RWPE2 (cell line): ENCODE data around the gene SSX2IP.

Experiments used
- ATAC-seq: fragments of 200-7000 bp; cut with Tn5 transposase; 3 replicates; pipeline ENCODE4 v1.9.1; 2021; ENCODE audit warnings: low read depth
- DNase-seq: peaks from one replicate; pipeline ENCODE4 v3.0.0-alpha.2; 2020; ENCODE audit warnings: low spot score
- H3K27ac ChIP-seq: fragments of 450-650 bp; 2 replicates; pipeline ENCODE4 v1.5.1; 2017; ENCODE audit warnings: mild to moderate bottlenecking; ENCODE audit not compliant: poor library complexity, severe bottlenecking
- H3K27me3 ChIP-seq: fragments of 250-450 bp; sonication (Bioruptor Pico); 2 replicates; pipeline ENCODE4 v1.5.1; 2021; ENCODE audit warnings: mild to moderate bottlenecking, moderate library complexity; ENCODE audit not compliant: insufficient read depth, poor library complexity, severe bottlenecking
- H3K36me3 ChIP-seq: fragments of 250-450 bp; sonication (Bioruptor Pico); 2 replicates; pipeline ENCODE4 v1.5.1; 2020; ENCODE audit warnings: low read depth, mild to moderate bottlenecking, moderate library complexity
- H3K4me1 ChIP-seq: fragments of 250-450 bp; sonication (Bioruptor Pico); 2 replicates; pipeline ENCODE4 v1.5.1; 2021; ENCODE audit warnings: mild to moderate bottlenecking, moderate library complexity; ENCODE audit not compliant: insufficient read depth, poor library complexity, severe bottlenecking
- H3K4me3 ChIP-seq: fragments of 250-450 bp; sonication (Bioruptor Pico); 2 replicates; pipeline ENCODE4 v1.5.1; 2021; ENCODE audit warnings: mild to moderate bottlenecking, moderate library complexity; ENCODE audit not compliant: severe bottlenecking
- H3K9me3 ChIP-seq: fragments of 250-450 bp; sonication (Bioruptor Pico); 2 replicates; pipeline ENCODE4 v1.5.1; 2021; ENCODE audit warnings: mild to moderate bottlenecking, moderate library complexity; ENCODE audit not compliant: severe bottlenecking
- TF ChIP-seq, protein P1 (sequence below): fragments of 450-650 bp; IDR thresholded peaks from one replicate; pipeline ENCODE4 v1.5.1; 2017; ENCODE audit warnings: mild to moderate bottlenecking, moderate library complexity; ENCODE audit not compliant: poor library complexity, severe bottlenecking

The SSX2IP gene

GRCh38 chr1:84682047-84682446, 8.2 kb downstream of the SSX2IP start:
- TF ChIP-seq, protein P1, sequence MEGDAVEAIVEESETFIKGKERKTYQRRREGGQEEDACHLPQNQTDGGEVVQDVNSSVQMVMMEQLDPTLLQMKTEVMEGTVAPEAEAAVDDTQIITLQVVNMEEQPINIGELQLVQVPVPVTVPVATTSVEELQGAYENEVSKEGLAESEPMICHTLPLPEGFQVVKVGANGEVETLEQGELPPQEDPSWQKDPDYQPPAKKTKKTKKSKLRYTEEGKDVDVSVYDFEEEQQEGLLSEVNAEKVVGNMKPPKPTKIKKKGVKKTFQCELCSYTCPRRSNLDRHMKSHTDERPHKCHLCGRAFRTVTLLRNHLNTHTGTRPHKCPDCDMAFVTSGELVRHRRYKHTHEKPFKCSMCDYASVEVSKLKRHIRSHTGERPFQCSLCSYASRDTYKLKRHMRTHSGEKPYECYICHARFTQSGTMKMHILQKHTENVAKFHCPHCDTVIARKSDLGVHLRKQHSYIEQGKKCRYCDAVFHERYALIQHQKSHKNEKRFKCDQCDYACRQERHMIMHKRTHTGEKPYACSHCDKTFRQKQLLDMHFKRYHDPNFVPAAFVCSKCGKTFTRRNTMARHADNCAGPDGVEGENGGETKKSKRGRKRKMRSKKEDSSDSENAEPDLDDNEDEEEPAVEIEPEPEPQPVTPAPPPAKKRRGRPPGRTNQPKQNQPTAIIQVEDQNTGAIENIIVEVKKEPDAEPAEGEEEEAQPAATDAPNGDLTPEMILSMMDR, result no peak
- no peak overlapping the region for H3K4me3 ChIP-seq
- H3K27me3 ChIP-seq, result no peaks in the 10 kb centered on the region
- no peaks in the 10 kb centered on the region for H3K9me3 ChIP-seq
- no peaks in the 10 kb centered on the region for H3K36me3 ChIP-seq
- DNase-seq (no peak), ATAC-seq (no peak)
- H3K4me1 ChIP-seq, result no peaks in the 10 kb centered on the region
- H3K27ac ChIP-seq, result no peak overlapping the region

DNA sequence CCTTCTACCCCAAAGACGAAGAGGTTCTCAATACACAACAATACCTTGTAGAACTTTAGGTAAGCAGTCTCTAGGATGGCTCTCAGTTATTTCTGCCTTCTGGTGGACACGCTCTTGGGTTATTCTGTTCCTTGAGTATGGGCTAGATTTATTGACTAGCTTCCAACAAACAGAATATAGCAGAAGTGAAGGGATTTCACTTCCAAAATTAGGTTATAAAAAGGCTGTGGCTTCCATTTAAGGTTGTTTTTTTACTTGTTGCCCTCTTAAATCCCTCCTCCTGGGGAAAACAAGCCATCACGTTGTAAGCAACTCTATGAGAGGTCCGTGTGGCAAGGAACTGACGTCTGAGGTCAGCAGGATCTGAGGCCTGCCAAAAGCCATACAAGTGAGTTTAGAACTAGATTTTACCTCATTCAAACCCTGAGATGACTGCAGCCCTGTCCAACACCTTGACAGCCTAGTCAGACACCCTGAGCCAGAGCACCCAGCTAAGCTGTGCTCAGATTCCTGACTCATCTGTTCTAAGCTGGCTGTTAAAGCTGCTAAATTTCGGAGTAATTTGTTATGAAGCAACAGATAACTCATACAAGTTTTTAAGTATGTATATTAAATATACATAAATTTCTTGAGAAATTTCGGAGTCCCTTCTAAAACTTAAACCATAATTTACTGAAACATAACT, 12.7 kb downstream of the SSX2IP start:
- no peak overlapping the region for H3K4me3 ChIP-seq
- TF ChIP-seq, protein P1, result no peak
- ATAC-seq, result no peak
- no peaks in the 10 kb centered on the region for H3K36me3 ChIP-seq
- H3K4me1 ChIP-seq, result peaks cover 7% of the 10 kb centered on the region
- H3K9me3 ChIP-seq, result no peaks in the 10 kb centered on the region
- no peak for DNase-seq
- H3K27me3 ChIP-seq, result no peaks in the 10 kb centered on the region
- no peak overlapping the region for H3K27ac ChIP-seq

GRCh38 chr1:84675631-84676030, 14.6 kb downstream of the SSX2IP start:
- H3K36me3 ChIP-seq, result peaks cover 2% of the 10 kb centered on the region; the same call in 1 of the 2 replicates
- ATAC-seq (no peak), DNase-seq (no peak)
- H3K27ac ChIP-seq, result no peak overlapping the region
- peaks cover 7% of the 10 kb centered on the region for H3K4me1 ChIP-seq
- TF ChIP-seq, protein P1, result no peak
- no peaks in the 10 kb centered on the region for H3K27me3 ChIP-seq
- H3K9me3 ChIP-seq, result no peaks in the 10 kb centered on the region
- H3K4me3 ChIP-seq, result no peak overlapping the region

DNA sequence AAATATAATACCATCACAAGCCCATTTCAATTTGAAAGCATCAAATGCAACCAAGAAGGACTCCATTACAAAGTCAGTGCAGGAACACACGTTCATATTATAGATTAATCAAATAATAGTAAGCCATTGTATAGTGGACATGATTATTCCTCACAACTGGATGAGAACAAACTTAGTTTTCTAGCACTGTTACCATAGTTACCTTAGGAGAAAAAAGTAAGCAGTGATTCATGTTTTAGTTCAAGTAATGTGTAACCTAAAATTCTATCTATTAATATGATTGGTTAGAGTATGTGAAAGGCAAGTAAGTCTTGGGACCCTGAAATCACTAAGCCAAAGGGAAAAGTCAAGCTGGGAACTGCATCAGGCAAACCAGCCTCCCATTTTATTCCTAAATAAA, 15.2 kb downstream of the SSX2IP start:
- ATAC-seq (no peak), DNase-seq (no peak)
- Histone ChIP-seq H3K27ac (no peak overlapping the region), H3K27me3 (no peaks in the 10 kb centered on the region), H3K4me3 (no peak overlapping the region), H3K4me1 (peaks cover 7% of the 10 kb centered on the region), H3K36me3 (peaks cover 5% of the 10 kb centered on the region; the same call in 1 of the 2 replicates), H3K9me3 (no peaks in the 10 kb centered on the region)
- TF ChIP-seq, protein P1, result no peak

DNA sequence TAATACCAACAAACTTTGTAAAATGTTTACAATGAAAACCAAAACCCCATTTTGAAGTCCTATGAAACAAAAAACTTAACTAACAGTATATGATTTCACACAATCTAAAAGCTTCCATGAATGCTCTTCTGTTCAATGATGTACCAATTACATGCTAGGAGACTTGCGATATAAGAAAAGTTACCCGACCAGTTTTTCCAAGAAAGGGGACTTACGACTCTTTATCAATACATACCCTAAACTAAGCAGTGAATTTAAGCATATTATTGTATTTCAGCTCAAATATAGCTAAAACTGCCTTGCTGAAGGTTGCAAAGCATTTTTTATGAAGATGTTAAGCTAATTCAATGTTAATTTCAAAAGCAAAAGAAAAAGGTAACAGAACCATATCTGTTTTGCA, 15.6 kb downstream of the SSX2IP start:
- DNase-seq (no peak), ATAC-seq (no peak)
- Histone ChIP-seq H3K4me3 (no peak overlapping the region), H3K4me1 (peaks cover 7% of the 10 kb centered on the region), H3K27me3 (no peaks in the 10 kb centered on the region), H3K36me3 (peaks cover 5% of the 10 kb centered on the region), H3K27ac (no peak overlapping the region), H3K9me3 (no peaks in the 10 kb centered on the region)
- TF ChIP-seq, protein P1, result no peak
